HEK293 (cell line): ENCODE measurements around the gene TRIM34.

ENCODE experiments used
- CTCF ChIA-PET: fragments of 350-600 bp; formaldehyde crosslinking; extraction: SDS; loops from one replicate; lab custom pipeline; 2021; ENCODE audit warnings: antibody characterized with exemption; lab: Yijun Ruan, JAX
- POLR2A ChIA-PET: fragments of 300-600 bp; formaldehyde crosslinking; extraction: SDS; loops from one replicate; lab custom pipeline; 2020; ENCODE audit warnings: antibody characterized with exemption, inconsistent platforms; lab: Yijun Ruan, JAX
- H3K27ac ChIP-seq: fragments of 200-500 bp; sonication (Bioruptor generic); 2 replicates; pipeline ENCODE4 v1.5.1; 2014; ENCODE audit warnings: low read depth, low read length, control low read depth, inconsistent platforms; ENCODE audit errors: extremely low read depth
- H3K36me3 ChIP-seq, 2 experiments: fragments of 200-500 bp in 1 of 2; sonication (Bioruptor generic) in 1 of 2; 1 replicate in 1 of 2; 2 replicates in 1 of 2; pipeline ENCODE4 v1.5.1; 2014 to 2017; ENCODE audit warnings: inconsistent platforms in 2 of 2, low read length in 2 of 2; ENCODE audit not compliant: control insufficient read depth in 2 of 2, insufficient read depth in 1 of 2
- H3K4me1 ChIP-seq: fragments of 200-500 bp; sonication (Bioruptor generic); 2 replicates; pipeline ENCODE4 v1.5.1; 2014; ENCODE audit warnings: mild to moderate bottlenecking, low read length, inconsistent platforms; ENCODE audit not compliant: control insufficient read depth, insufficient read depth
- H3K4me3 ChIP-seq: 2 replicates; pipeline ENCODE4 v1.5.1; 2011; ENCODE audit warnings: low read depth, mild to moderate bottlenecking, control low read depth, low read length, moderate library complexity
- H3K9me3 ChIP-seq: fragments of 200-500 bp; sonication (Bioruptor generic); 2 replicates; pipeline ENCODE4 v1.5.1; 2014; ENCODE audit warnings: low read depth, low read length, inconsistent platforms; ENCODE audit not compliant: control insufficient read depth, insufficient read depth
- PRDM6 ChIP-seq: fragments of 450-650 bp; formaldehyde crosslinking; IDR thresholded peaks from 2 replicates; pipeline ENCODE4 v1.5.1; 2017; ENCODE audit warnings: missing biosample characterization, missing genetic modification characterization
- SALL2 ChIP-seq: fragments of 450-650 bp; formaldehyde crosslinking; IDR thresholded peaks from 2 replicates; pipeline ENCODE4 v1.5.0; 2017; ENCODE audit warnings: missing biosample characterization, mild to moderate bottlenecking, missing genetic modification characterization, borderline replicate concordance
- ZBTB10 ChIP-seq: fragments of 450-650 bp; formaldehyde crosslinking; IDR thresholded peaks from 2 replicates; pipeline ENCODE4 v1.5.1; 2016; ENCODE audit warnings: missing biosample characterization, missing genetic modification characterization
- ZBTB21 ChIP-seq: fragments of 450-650 bp; formaldehyde crosslinking; IDR thresholded peaks from 2 replicates; pipeline ENCODE4 v1.5.1; 2017; ENCODE audit warnings: missing biosample characterization, missing genetic modification characterization
- ZFHX2 ChIP-seq: fragments of 450-650 bp; formaldehyde crosslinking; conservative IDR thresholded peaks from 2 replicates; pipeline ENCODE4 v1.5.1; 2016; ENCODE audit warnings: missing biosample characterization, missing genetic modification characterization
- ZFP41 ChIP-seq: fragments of 450-650 bp; formaldehyde crosslinking; IDR thresholded peaks from 2 replicates; pipeline ENCODE4 v1.5.1; 2016; ENCODE audit warnings: missing biosample characterization, missing genetic modification characterization, borderline replicate concordance
- ZNF214 ChIP-seq: fragments of 450-650 bp; formaldehyde crosslinking; IDR thresholded peaks from 2 replicates; pipeline ENCODE4 v1.5.1; 2017; ENCODE audit warnings: missing biosample characterization, mild to moderate bottlenecking, missing genetic modification characterization, borderline replicate concordance
- ZNF223 ChIP-seq: fragments of 450-650 bp; formaldehyde crosslinking; IDR thresholded peaks from 2 replicates; pipeline ENCODE4 v1.5.1; 2016; ENCODE audit warnings: missing biosample characterization, missing genetic modification characterization
- ZNF239 ChIP-seq: fragments of 450-650 bp; formaldehyde crosslinking; IDR thresholded peaks from 2 replicates; pipeline ENCODE4 v1.5.1; 2016; ENCODE audit warnings: missing biosample characterization, missing genetic modification characterization
- ZNF514 ChIP-seq: fragments of 450-650 bp; formaldehyde crosslinking; IDR thresholded peaks from 2 replicates; pipeline ENCODE4 v1.5.1; 2016; ENCODE audit warnings: missing biosample characterization, missing genetic modification characterization
- ZNF530 ChIP-seq: fragments of 450-650 bp; formaldehyde crosslinking; IDR thresholded peaks from 2 replicates; pipeline ENCODE4 v1.5.1; 2016; ENCODE audit warnings: low read depth, missing biosample characterization, missing genetic modification characterization
- ZNF555 ChIP-seq: fragments of 450-650 bp; formaldehyde crosslinking; conservative IDR thresholded peaks from 2 replicates; pipeline ENCODE4 v1.5.1; 2017; ENCODE audit warnings: missing biosample characterization, mild to moderate bottlenecking, missing genetic modification characterization, inconsistent platforms
- ZNF670 ChIP-seq: fragments of 450-650 bp; formaldehyde crosslinking; IDR thresholded peaks from 2 replicates; pipeline ENCODE4 v1.5.1; 2016; ENCODE audit warnings: missing biosample characterization, missing genetic modification characterization, low read depth
- ZXDB ChIP-seq: fragments of 450-650 bp; formaldehyde crosslinking; IDR thresholded peaks from 2 replicates; pipeline ENCODE4 v1.5.1; 2016; ENCODE audit warnings: missing biosample characterization, missing genetic modification characterization
- TF ChIP-seq, protein P1 (sequence below): fragments of 450-650 bp; formaldehyde crosslinking; conservative IDR thresholded peaks from 2 replicates; pipeline ENCODE4 v1.5.1; 2016; ENCODE audit warnings: low read depth, missing biosample characterization, missing genetic modification characterization
- TF ChIP-seq, protein P2 (sequence below): IDR thresholded peaks from 2 replicates; pipeline ENCODE4 v1.6.1; 2011; ENCODE audit warnings: mild to moderate bottlenecking, low read depth, low read length, borderline replicate concordance
- TF ChIP-seq, protein P3 (sequence below): fragments of 450-650 bp; formaldehyde crosslinking; IDR thresholded peaks from 2 replicates; pipeline ENCODE4 v1.5.1; 2016; ENCODE audit warnings: missing biosample characterization, missing genetic modification characterization, low read depth

The TRIM34 gene

DNA sequence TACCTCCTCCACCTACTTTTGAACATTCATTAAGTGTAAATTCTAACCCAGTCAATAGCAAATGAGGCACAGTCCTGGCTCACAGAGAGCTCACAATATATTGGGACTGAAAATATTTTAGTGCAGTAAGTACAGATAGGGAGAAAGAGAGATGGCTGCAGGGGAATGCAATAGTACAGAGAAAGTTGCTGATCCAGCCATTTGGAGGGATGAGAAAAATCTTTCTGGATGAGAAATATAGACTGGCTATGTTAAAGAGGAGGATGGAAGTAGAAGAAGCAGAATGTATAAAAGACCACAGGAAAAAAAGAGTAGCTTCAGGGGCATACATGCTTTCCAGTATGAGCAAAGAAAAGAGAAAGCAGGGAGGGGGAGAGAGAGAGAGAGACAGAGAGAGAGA, 47.7 kb upstream of the TRIM34 start (continued):
- TF ChIP-seq ZNF223 (tag by site-specific recombination) (no peak), ZBTB21 (tag by site-specific recombination) (no peak), ZXDB (tag by site-specific recombination) (no peak)
- TF ChIP-seq, protein P1, sequence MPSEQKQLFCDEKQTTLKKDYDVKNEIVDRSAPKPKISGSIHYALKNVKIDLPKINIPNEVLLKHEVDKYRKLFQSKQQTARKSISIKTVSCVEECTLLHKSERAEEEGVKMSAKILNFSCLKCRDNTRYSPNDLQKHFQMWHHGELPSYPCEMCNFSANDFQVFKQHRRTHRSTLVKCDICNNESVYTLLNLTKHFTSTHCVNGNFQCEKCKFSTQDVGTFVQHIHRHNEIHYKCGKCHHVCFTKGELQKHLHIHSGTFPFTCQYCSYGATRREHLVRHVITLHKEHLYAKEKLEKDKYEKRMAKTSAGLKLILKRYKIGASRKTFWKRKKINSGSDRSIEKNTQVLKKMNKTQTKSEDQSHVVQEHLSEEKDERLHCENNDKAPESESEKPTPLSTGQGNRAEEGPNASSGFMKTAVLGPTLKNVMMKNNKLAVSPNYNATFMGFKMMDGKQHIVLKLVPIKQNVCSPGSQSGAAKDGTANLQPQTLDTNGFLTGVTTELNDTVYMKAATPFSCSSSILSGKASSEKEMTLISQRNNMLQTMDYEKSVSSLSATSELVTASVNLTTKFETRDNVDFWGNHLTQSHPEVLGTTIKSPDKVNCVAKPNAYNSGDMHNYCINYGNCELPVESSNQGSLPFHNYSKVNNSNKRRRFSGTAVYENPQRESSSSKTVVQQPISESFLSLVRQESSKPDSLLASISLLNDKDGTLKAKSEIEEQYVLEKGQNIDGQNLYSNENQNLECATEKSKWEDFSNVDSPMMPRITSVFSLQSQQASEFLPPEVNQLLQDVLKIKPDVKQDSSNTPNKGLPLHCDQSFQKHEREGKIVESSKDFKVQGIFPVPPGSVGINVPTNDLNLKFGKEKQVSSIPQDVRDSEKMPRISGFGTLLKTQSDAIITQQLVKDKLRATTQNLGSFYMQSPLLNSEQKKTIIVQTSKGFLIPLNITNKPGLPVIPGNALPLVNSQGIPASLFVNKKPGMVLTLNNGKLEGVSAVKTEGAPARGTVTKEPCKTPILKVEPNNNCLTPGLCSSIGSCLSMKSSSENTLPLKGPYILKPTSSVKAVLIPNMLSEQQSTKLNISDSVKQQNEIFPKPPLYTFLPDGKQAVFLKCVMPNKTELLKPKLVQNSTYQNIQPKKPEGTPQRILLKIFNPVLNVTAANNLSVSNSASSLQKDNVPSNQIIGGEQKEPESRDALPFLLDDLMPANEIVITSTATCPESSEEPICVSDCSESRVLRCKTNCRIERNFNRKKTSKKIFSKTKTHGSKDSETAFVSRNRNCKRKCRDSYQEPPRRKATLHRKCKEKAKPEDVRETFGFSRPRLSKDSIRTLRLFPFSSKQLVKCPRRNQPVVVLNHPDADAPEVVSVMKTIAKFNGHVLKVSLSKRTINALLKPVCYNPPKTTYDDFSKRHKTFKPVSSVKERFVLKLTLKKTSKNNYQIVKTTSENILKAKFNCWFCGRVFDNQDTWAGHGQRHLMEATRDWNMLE (tag by site-specific recombination), result no peak

- no peaks in the 10 kb centered on the region for H3K36me3 ChIP-seq
- no peaks in the 10 kb centered on the region for H3K4me1 ChIP-seq
- no peak within 1 kb of the TSS for H3K27ac ChIP-seq
- H3K9me3 ChIP-seq, result no peaks in the 10 kb centered on the region
- TF ChIP-seq, protein P2, sequence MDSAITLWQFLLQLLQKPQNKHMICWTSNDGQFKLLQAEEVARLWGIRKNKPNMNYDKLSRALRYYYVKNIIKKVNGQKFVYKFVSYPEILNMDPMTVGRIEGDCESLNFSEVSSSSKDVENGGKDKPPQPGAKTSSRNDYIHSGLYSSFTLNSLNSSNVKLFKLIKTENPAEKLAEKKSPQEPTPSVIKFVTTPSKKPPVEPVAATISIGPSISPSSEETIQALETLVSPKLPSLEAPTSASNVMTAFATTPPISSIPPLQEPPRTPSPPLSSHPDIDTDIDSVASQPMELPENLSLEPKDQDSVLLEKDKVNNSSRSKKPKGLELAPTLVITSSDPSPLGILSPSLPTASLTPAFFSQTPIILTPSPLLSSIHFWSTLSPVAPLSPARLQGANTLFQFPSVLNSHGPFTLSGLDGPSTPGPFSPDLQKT, result no peak
- TF ChIP-seq SALL2 (tag by site-specific recombination), result no peak
- TF ChIP-seq ZNF555, result no peak
- TF ChIP-seq ZNF214 (tag by site-specific recombination), result no peak
- no peak for TF ChIP-seq ZFP41 (tag by site-specific recombination)
- no peak for TF ChIP-seq ZNF514 (tag by site-specific recombination)
- TF ChIP-seq ZBTB10, result no peak
- no peak for TF ChIP-seq PRDM6
- TF ChIP-seq ZNF239 (tag by site-specific recombination), result no peak
- TF ChIP-seq ZNF670, result no peak
- TF ChIP-seq, protein P3, sequence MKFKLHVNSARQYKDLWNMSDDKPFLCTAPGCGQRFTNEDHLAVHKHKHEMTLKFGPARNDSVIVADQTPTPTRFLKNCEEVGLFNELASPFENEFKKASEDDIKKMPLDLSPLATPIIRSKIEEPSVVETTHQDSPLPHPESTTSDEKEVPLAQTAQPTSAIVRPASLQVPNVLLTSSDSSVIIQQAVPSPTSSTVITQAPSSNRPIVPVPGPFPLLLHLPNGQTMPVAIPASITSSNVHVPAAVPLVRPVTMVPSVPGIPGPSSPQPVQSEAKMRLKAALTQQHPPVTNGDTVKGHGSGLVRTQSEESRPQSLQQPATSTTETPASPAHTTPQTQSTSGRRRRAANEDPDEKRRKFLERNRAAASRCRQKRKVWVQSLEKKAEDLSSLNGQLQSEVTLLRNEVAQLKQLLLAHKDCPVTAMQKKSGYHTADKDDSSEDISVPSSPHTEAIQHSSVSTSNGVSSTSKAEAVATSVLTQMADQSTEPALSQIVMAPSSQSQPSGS, result no peak
- TF ChIP-seq ZFHX2 (tag by site-specific recombination), result no peak
- TF ChIP-seq ZNF530 (tag by site-specific recombination), result no peak
- POLR2A ChIA-PET, result no interaction called here
- H3K4me3 ChIP-seq, result no peak within 1 kb of the TSS
- CTCF ChIA-PET, result no interaction called here
These were observed 44.2 kb upstream of the TRIM34 start, which contains the start of gene OR52B6 for GRCh38 chr11:5580577-5580976. TSS of gene OR52B6 (plus strand) at chr11:5580877. CDS start at chr11:5580877, 0 bp downstream.
